WERI-Rb-1 (cell line): ENCODE data around the gene LGR6.

Experiments used
- DNase-seq: peaks from one replicate; pipeline ENCODE4 v3.0.0-alpha.2; 2020
- H3K27ac ChIP-seq: fragments of 250-450 bp; sonication (Bioruptor Pico); 2 replicates; pipeline ENCODE4 v1.5.1; 2020; ENCODE audit warnings: mild to moderate bottlenecking, moderate library complexity
- H3K27me3 ChIP-seq: fragments of 250-450 bp; sonication (Bioruptor Pico); 2 replicates; pipeline ENCODE4 v1.5.1; 2021; ENCODE audit warnings: mild to moderate bottlenecking, low read depth, moderate library complexity; ENCODE audit not compliant: insufficient read depth, severe bottlenecking
- H3K36me3 ChIP-seq: fragments of 250-450 bp; sonication (Bioruptor Pico); 2 replicates; pipeline ENCODE4 v1.5.1; 2020; ENCODE audit warnings: mild to moderate bottlenecking, moderate library complexity
- H3K4me3 ChIP-seq: 2 replicates; pipeline ENCODE4 v1.5.1; 2011; ENCODE audit warnings: low read depth, mild to moderate bottlenecking, control low read depth, low read length
- H3K9me3 ChIP-seq: fragments of 250-450 bp; sonication (Bioruptor Pico); 2 replicates; pipeline ENCODE4 v1.5.1; 2021; ENCODE audit warnings: mild to moderate bottlenecking, moderate library complexity; ENCODE audit not compliant: severe bottlenecking
- CTCF ChIP-seq: IDR thresholded peaks from 2 replicates; pipeline ENCODE4 v1.5.1; 2011; ENCODE audit warnings: low read depth, mild to moderate bottlenecking, control low read depth, inconsistent platforms, low read length

The LGR6 gene

GRCh38 chr1:202225131-202225530 is 31.5 kb downstream of the LGR6 start:
- peak overlapping the region; percentile 42 for H3K27ac ChIP-seq
- H3K4me3 ChIP-seq, result no peak overlapping the region
- no peaks in the 10 kb centered on the region for H3K36me3 ChIP-seq
- peak; percentile 65 for DNase-seq
- no peaks in the 10 kb centered on the region for H3K27me3 ChIP-seq
- no peak for TF ChIP-seq CTCF
- H3K9me3 ChIP-seq, result no peaks in the 10 kb centered on the region

- DNase-seq, result peak; percentile 80
- Histone ChIP-seq H3K27me3 (no peaks in the 10 kb centered on the region), H3K4me3 (no peak overlapping the region), H3K9me3 (no peaks in the 10 kb centered on the region), H3K36me3 (no peaks in the 10 kb centered on the region), H3K27ac (peak overlapping the region; percentile 89)
- TF ChIP-seq CTCF, result no peak
These were observed 33.6 kb downstream of the LGR6 start for GRCh38 chr1:202227053-202227672.

GRCh38 chr1:202227997-202228401 is 34.4 kb downstream of the LGR6 start:
- H3K27me3 ChIP-seq, result no peaks in the 10 kb centered on the region
- no peak for TF ChIP-seq CTCF
- DNase-seq, result no peak

GRCh38 chr1:202228484-202229122 is 35.0 kb downstream of the LGR6 start:
- Histone ChIP-seq H3K9me3 (no peaks in the 10 kb centered on the region), H3K27ac (peak overlapping the region; percentile 89), H3K4me3 (peak overlapping the region; percentile 4; the same call in 1 of the 2 replicates), H3K27me3 (no peaks in the 10 kb centered on the region), H3K36me3 (no peaks in the 10 kb centered on the region)
- no peak for TF ChIP-seq CTCF
- no peak for DNase-seq

More at GRCh38 chr1:202227997-202228401, 34.4 kb downstream of the LGR6 start:
- Histone ChIP-seq H3K36me3 (no peaks in the 10 kb centered on the region), H3K9me3 (no peaks in the 10 kb centered on the region), H3K4me3 (no peak overlapping the region), H3K27ac (peak overlapping the region; percentile 89)

- H3K27ac ChIP-seq, result peak overlapping the region; percentile 89
These were observed 35.8 kb downstream of the LGR6 start for GRCh38 chr1:202229376-202229775.

More at GRCh38 chr1:202229376-202229775, 35.8 kb downstream of the LGR6 start:
- TF ChIP-seq CTCF, result no peak
- H3K36me3 ChIP-seq, result no peaks in the 10 kb centered on the region
- peak overlapping the region; percentile 27 for H3K4me3 ChIP-seq
- peak; percentile 98 for DNase-seq
- no peaks in the 10 kb centered on the region for H3K27me3 ChIP-seq
- no peaks in the 10 kb centered on the region for H3K9me3 ChIP-seq
